A549 (cell line): ENCODE measurements around the gene EFHD1. TPM values are rescaled to one million over a fixed set of nuclear protein-coding genes. Genes with fewer than 3 reads are reported as not detected.

Experiments
- ATAC-seq, 2 experiments: fragments of 200-7000 bp in 1 of 2; fragments of >200 bp in 1 of 2; cut with Nextera tagmentation in 1 of 2; cut with Tn5 transposase in 1 of 2; 3 replicates each; pipeline versions ENCODE4 v1.8.0 to v1.9.1; 2018 to 2020; ENCODE audit warnings: mild to moderate bottlenecking in 1 of 2, moderate library complexity in 1 of 2
- CTCF ChIA-PET: fragments of 300-600 bp; sonication (Branson Sonifier 250); formaldehyde crosslinking; extraction: SDS; loops from one replicate; lab custom pipeline; 2021; ENCODE audit warnings: antibody characterized with exemption, inconsistent platforms; lab: Yijun Ruan, JAX
- POLR2A ChIA-PET: fragments of 350-600 bp; formaldehyde crosslinking; extraction: SDS; loops from one replicate; lab custom pipeline; 2021; ENCODE audit warnings: antibody characterized with exemption, inconsistent platforms; lab: Yijun Ruan, JAX
- DNase-seq, 2 experiments: peaks; one replicate each; pipeline versions ENCODE4 v3.0.0 to v3.0.0-alpha.2; 2011 to 2016; ENCODE audit warnings: low read depth in 1 of 2, low spot score in 1 of 2
- FAIRE-seq: peaks from 2 replicates; lab custom pipeline; 2011; peaks lifted over from hg19 to GRCh38; lab: Jason Lieb, UNC
- H3K27ac ChIP-seq, 2 experiments: fragments of >200 bp; sonication (Bioruptor Twin); formaldehyde crosslinking; 3 replicates each; pipeline ENCODE4 v1.5.1; 2016 to 2017
- H3K4me1 ChIP-seq: fragments of >200 bp; sonication (Bioruptor Twin); formaldehyde crosslinking; 3 replicates; pipeline ENCODE4 v1.6.1; 2016
- H3K4me2 ChIP-seq: fragments of >200 bp; sonication (Bioruptor Twin); formaldehyde crosslinking; 3 replicates; pipeline ENCODE4 v1.6.1; 2016
- H3K4me3 ChIP-seq: fragments of >200 bp; sonication (Bioruptor Twin); formaldehyde crosslinking; 3 replicates; pipeline ENCODE4 v1.5.1; 2016
- H3K9me3 ChIP-seq: fragments of >200 bp; sonication (Bioruptor Twin); formaldehyde crosslinking; 3 replicates; pipeline ENCODE4 v1.6.1; 2016
- CEBPB ChIP-seq, 2 experiments: fragments of >200 bp in 1 of 2; sonication (Bioruptor Twin) in 1 of 2; formaldehyde crosslinking in 1 of 2; IDR thresholded peaks; 2 replicates each; pipeline ENCODE4 v1.6.1; 2012 to 2016
- CHD2 ChIP-seq: fragments of 150-350 bp; IDR thresholded peaks from 2 replicates; pipeline ENCODE4 v1.6.1; 2014; ENCODE audit warnings: low read length; ENCODE audit not compliant: partially characterized antibody
- CHD4 ChIP-seq: fragments of 200-600 bp; sonication (generic); IDR thresholded peaks from 2 replicates; pipeline ENCODE4 v1.6.1; 2016; ENCODE audit warnings: antibody characterized with exemption, mild to moderate bottlenecking, borderline replicate concordance
- GATA3 ChIP-seq: IDR thresholded peaks from 2 replicates; pipeline ENCODE4 v1.6.1; 2012; ENCODE audit warnings: borderline replicate concordance
- HDAC2 ChIP-seq: fragments of 200-600 bp; sonication (generic); IDR thresholded peaks from 2 replicates; pipeline ENCODE4 v1.6.1; 2016
- HOXB5 ChIP-seq: fragments of 250-450 bp; sonication (Bioruptor Pico); IDR thresholded peaks from 2 replicates; pipeline ENCODE4 v1.5.0; 2020; ENCODE audit warnings: mild to moderate bottlenecking, moderate library complexity
- PHF8 ChIP-seq: fragments of 200-600 bp; sonication (generic); IDR thresholded peaks from 2 replicates; pipeline ENCODE4 v1.6.1; 2016; ENCODE audit warnings: low read depth, mild to moderate bottlenecking, antibody characterized with exemption, moderate library complexity, borderline replicate concordance
- RAD21 ChIP-seq, 2 experiments: fragments of >200 bp in 1 of 2; sonication (Bioruptor Twin) in 1 of 2; formaldehyde crosslinking in 1 of 2; IDR thresholded peaks in 1 of 2; conservative IDR thresholded peaks in 1 of 2; 2 replicates in 1 of 2; 3 replicates in 1 of 2; pipeline ENCODE4 v1.6.1; 2012 to 2018; ENCODE audit warnings: inconsistent platforms in 1 of 2
- RCOR1 ChIP-seq: fragments of 150-350 bp; IDR thresholded peaks from 2 replicates; pipeline ENCODE4 v1.6.1; 2014; ENCODE audit warnings: antibody characterized with exemption, low read length, low read depth
- RFX5 ChIP-seq: fragments of 450-650 bp; IDR thresholded peaks from 2 replicates; pipeline ENCODE4 v1.7.1; 2014; ENCODE audit warnings: antibody characterized with exemption, mild to moderate bottlenecking, moderate library complexity
- SMC3 ChIP-seq: fragments of >200 bp; sonication (Bioruptor Twin); formaldehyde crosslinking; IDR thresholded peaks from 3 replicates; pipeline ENCODE4 v1.6.1; 2018; ENCODE audit warnings: inconsistent platforms
- SREBF2 ChIP-seq: fragments of 450-650 bp; IDR thresholded peaks from 2 replicates; pipeline ENCODE4 v1.6.1; 2014; ENCODE audit warnings: mild to moderate bottlenecking, moderate library complexity
- TFCP2L1 ChIP-seq: fragments of 250-450 bp; sonication (Bioruptor Pico); IDR thresholded peaks from 2 replicates; pipeline ENCODE4 v1.5.0; 2021; ENCODE audit warnings: mild to moderate bottlenecking
- ZFP36 ChIP-seq: fragments of 450-650 bp; IDR thresholded peaks from 2 replicates; pipeline ENCODE4 v1.6.1; 2014; ENCODE audit warnings: borderline replicate concordance; ENCODE audit not compliant: partially characterized antibody
- ZNF302 ChIP-seq: fragments of 250-450 bp; sonication (Bioruptor Pico); IDR thresholded peaks from 2 replicates; pipeline ENCODE4 v1.9.0; 2021; ENCODE audit warnings: inconsistent platforms, mild to moderate bottlenecking, moderate library complexity
- WGBS: methylation state at CpG from one replicate; pipeline ENCODE4 v1.1.6; 2017; ENCODE audit errors: missing lambda C conversion rate; 5-methylcytosine and 5-hydroxymethylcytosine counted together
- polyA plus RNA-seq, 4 experiments: library from polyadenylated mRNA; depleted of rRNA in 3 of 4; stranded (reverse); fragments of >200 nt; fragmentation: RNase III in 1 of 4; extraction: RNeasy Plus Mini Kit Qiagen cat#74134 plus additional on column Dnase treatment in 1 of 4; gene quantifications; 2 replicates in 3 of 4; 3 replicates in 1 of 4; pipeline ENCODE4 v1.2.3, GENCODE V29; 2011 to 2017
- TF ChIP-seq, protein P1 (sequence below): fragments of >200 bp; sonication (Bioruptor Twin); formaldehyde crosslinking; IDR thresholded peaks from 3 replicates; pipeline ENCODE4 v1.6.1; 2016
- TF ChIP-seq, protein P2 (sequence below): fragments of 250-450 bp; sonication (Bioruptor Pico); IDR thresholded peaks from 2 replicates; pipeline ENCODE4 v1.5.0; 2020; ENCODE audit warnings: low read depth, mild to moderate bottlenecking, moderate library complexity
- TF ChIP-seq, protein P3 (sequence below): IDR thresholded peaks from 2 replicates; pipeline ENCODE4 v1.6.1; 2012
- TF ChIP-seq, protein P4 (sequence below): fragments of 200-600 bp; sonication (generic); IDR thresholded peaks from 2 replicates; pipeline ENCODE4 v1.6.1; 2016; ENCODE audit warnings: antibody characterized with exemption, mild to moderate bottlenecking, moderate library complexity

Gene EFHD1
- polyA plus RNA-seq, 2 of the 4 experiments (the other 2 are of a cell fraction): 1.5 to 2.3 TPM

DNA sequence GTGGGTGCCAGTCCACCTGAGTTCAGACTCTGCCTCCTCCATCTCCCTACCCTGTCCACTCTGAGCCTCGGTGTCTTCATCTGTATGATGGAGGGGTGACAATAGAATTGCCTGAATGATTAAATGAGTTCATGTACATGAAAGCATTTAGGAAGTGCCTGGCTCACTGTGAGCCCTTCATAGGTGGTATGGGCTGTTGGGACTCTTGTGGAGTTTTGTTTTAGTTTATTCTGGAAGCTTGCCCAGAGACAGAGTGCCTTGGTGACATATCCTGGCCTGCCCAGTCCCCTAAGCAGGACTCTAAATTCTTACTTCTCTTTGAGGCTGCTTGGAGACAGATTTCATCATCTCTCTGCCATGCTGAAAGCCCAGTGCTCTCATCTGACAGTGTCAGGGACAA lies 39.2 kb downstream of the EFHD1 start:
- 50% methylated on average over 1 of the region's 1 CpG for WGBS
- ChIA-PET CTCF (interaction anchor here (1.1 to 1.7 kb wide), 2 partner anchors 67 to 249 kb away, joined by 3 read pairs; no protein-coding TSS in a partner anchor), POLR2A (no interaction called here)
- ATAC-seq (no peak; a peak in 1 of 6 replicates), DNase-seq (no peak), FAIRE-seq (no peak)
- H3K27ac ChIP-seq: no peak overlapping the region
- no peak overlapping the region for H3K4me2 ChIP-seq
- no peak overlapping the region for H3K4me3 ChIP-seq
- H3K4me1 ChIP-seq: peaks cover 10% of the 10 kb centered on the region; the same call in 2 of the 3 replicates
- TF ChIP-seq, protein P1, sequence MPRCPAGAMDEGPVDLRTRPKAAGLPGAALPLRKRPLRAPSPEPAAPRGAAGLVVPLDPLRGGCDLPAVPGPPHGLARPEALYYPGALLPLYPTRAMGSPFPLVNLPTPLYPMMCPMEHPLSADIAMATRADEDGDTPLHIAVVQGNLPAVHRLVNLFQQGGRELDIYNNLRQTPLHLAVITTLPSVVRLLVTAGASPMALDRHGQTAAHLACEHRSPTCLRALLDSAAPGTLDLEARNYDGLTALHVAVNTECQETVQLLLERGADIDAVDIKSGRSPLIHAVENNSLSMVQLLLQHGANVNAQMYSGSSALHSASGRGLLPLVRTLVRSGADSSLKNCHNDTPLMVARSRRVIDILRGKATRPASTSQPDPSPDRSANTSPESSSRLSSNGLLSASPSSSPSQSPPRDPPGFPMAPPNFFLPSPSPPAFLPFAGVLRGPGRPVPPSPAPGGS: no peak
- no peak for TF ChIP-seq HOXB5
- TF ChIP-seq RCOR1: no peak
- TF ChIP-seq TFCP2L1: no peak
- no peak for TF ChIP-seq PHF8
- TF ChIP-seq, protein P2, sequence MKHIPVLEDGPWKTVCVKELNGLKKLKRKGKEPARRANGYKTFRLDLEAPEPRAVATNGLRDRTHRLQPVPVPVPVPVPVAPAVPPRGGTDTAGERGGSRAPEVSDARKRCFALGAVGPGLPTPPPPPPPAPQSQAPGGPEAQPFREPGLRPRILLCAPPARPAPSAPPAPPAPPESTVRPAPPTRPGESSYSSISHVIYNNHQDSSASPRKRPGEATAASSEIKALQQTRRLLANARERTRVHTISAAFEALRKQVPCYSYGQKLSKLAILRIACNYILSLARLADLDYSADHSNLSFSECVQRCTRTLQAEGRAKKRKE (CRISPR knock-in tag): no peak
- TF ChIP-seq CHD4: no peak
- no peak for TF ChIP-seq GATA3
- no peak for TF ChIP-seq RFX5
- TF ChIP-seq SREBF2: no peak
- TF ChIP-seq, protein P3, sequence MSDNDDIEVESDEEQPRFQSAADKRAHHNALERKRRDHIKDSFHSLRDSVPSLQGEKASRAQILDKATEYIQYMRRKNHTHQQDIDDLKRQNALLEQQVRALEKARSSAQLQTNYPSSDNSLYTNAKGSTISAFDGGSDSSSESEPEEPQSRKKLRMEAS: no peak
- no peak for TF ChIP-seq SMC3
- TF ChIP-seq ZNF302: no peak
- TF ChIP-seq, protein P4, sequence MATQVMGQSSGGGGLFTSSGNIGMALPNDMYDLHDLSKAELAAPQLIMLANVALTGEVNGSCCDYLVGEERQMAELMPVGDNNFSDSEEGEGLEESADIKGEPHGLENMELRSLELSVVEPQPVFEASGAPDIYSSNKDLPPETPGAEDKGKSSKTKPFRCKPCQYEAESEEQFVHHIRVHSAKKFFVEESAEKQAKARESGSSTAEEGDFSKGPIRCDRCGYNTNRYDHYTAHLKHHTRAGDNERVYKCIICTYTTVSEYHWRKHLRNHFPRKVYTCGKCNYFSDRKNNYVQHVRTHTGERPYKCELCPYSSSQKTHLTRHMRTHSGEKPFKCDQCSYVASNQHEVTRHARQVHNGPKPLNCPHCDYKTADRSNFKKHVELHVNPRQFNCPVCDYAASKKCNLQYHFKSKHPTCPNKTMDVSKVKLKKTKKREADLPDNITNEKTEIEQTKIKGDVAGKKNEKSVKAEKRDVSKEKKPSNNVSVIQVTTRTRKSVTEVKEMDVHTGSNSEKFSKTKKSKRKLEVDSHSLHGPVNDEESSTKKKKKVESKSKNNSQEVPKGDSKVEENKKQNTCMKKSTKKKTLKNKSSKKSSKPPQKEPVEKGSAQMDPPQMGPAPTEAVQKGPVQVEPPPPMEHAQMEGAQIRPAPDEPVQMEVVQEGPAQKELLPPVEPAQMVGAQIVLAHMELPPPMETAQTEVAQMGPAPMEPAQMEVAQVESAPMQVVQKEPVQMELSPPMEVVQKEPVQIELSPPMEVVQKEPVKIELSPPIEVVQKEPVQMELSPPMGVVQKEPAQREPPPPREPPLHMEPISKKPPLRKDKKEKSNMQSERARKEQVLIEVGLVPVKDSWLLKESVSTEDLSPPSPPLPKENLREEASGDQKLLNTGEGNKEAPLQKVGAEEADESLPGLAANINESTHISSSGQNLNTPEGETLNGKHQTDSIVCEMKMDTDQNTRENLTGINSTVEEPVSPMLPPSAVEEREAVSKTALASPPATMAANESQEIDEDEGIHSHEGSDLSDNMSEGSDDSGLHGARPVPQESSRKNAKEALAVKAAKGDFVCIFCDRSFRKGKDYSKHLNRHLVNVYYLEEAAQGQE: no peak
- TF ChIP-seq CHD2: no peak
- TF ChIP-seq ZFP36: no peak
- TF ChIP-seq HDAC2: no peak
- no peaks in the 10 kb centered on the region for H3K9me3 ChIP-seq

DNA sequence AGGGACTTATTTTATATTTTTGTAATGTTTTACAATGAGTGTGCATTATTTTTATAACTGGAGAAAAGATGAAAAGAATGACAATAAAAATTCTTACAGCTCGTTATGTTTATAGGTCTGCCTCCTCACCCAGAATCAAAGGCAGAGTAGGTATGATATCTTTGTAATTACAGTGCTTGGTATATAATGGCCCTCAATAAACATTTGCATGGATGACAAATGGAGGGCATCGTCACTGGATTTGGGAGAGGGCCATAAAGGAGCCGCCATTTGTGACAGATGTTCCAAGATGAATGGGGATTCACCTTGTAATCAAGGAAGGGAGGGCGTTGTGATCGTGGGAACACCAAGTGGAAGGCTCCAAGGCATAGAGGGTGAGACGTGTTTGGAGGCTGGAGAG lies 41.1 kb downstream of the EFHD1 start:
- ATAC-seq: no peak
- Histone ChIP-seq H3K4me3 (no peak overlapping the region), H3K9me3 (no peaks in the 10 kb centered on the region), H3K27ac (no peak overlapping the region), H3K4me2 (no peak overlapping the region), H3K4me1 (peaks cover 10% of the 10 kb centered on the region; the same call in 2 of the 3 replicates)
- ChIA-PET CTCF (interaction anchor here (1.7 kb wide), 1 partner anchor 69 kb away, joined by 3 read pairs; no protein-coding TSS in a partner anchor), POLR2A (interaction anchor here (0.6 kb wide), 1 partner anchor 68 kb away, joined by 3 read pairs; no protein-coding TSS in a partner anchor)
- no peak for TF ChIP-seq RAD21 (conservative IDR thresholded peaks at IDR 0.05 in 1 of 2, IDR thresholded peaks at IDR 0.05 in 1 of 2)
- no peak for TF ChIP-seq CHD2
- TF ChIP-seq SREBF2: no peak
- TF ChIP-seq CEBPB (IDR thresholded peaks at IDR 0.05): no peak
- DNase-seq: no peak
- FAIRE-seq: no peak
- WGBS: 65% methylated on average over 6 of the region's 6 CpGs
